ENCODE results near the gene PAEP. TPM values are rescaled to one million over a fixed set of nuclear protein-coding genes. Genes with fewer than 3 reads are reported as not detected.
A peak's percentile ranks its signal among the peaks of the same experiment; 100 is the strongest.

The PAEP gene
- total RNA-seq, 1 donor from 2014 or later: not detected

GRCh38 chr9:135559606-135560005 lies 1.9 kb upstream of the PAEP start:
- Mint-ChIP-seq H3K4me3 (ENCODE audit: unreplicated experiment) (no peak overlapping the region), H3K36me3 (ENCODE audit: low read depth) (no peaks in the 10 kb centered on the region), H3K27me3 (ENCODE audit: low read depth) (peaks cover 16% of the 10 kb centered on the region), H3K9me3 (ENCODE audit: low read depth) (peaks cover 6% of the 10 kb centered on the region), H3K27ac (ENCODE audit: unreplicated experiment) (no peak overlapping the region), H3K4me1 (ENCODE audit: low read depth) (no peaks in the 10 kb centered on the region)
- DNase-seq (ENCODE audit: low spot score): no peak
- TF ChIP-seq CTCF (IDR thresholded peaks at IDR 0.05): no peak

GRCh38 chr9:135562235-135562745 lies 734 bp downstream of the PAEP start:
- no peaks in the 10 kb centered on the region for H3K9me3 Mint-ChIP-seq (ENCODE audit: low read depth)
- H3K4me1 Mint-ChIP-seq (ENCODE audit: low read depth): no peaks in the 10 kb centered on the region
- peaks cover 25% of the 10 kb centered on the region for H3K27me3 Mint-ChIP-seq (ENCODE audit: low read depth)
- H3K4me3 Mint-ChIP-seq (ENCODE audit: unreplicated experiment): no peak overlapping the region
- no peak overlapping the region for H3K27ac Mint-ChIP-seq (ENCODE audit: unreplicated experiment)
- DNase-seq (ENCODE audit: low spot score): no peak
- no peaks in the 10 kb centered on the region for H3K36me3 Mint-ChIP-seq (ENCODE audit: low read depth)
- no peak for TF ChIP-seq CTCF (IDR thresholded peaks at IDR 0.05)

- no peak for DNase-seq (ENCODE audit: low spot score)
- Mint-ChIP-seq H3K4me1 (ENCODE audit: low read depth) (no peaks in the 10 kb centered on the region), H3K9me3 (ENCODE audit: low read depth) (no peaks in the 10 kb centered on the region), H3K4me3 (ENCODE audit: unreplicated experiment) (no peak overlapping the region), H3K27ac (ENCODE audit: unreplicated experiment) (no peak overlapping the region), H3K27me3 (ENCODE audit: low read depth) (peaks cover 26% of the 10 kb centered on the region), H3K36me3 (ENCODE audit: low read depth) (no peaks in the 10 kb centered on the region)
- TF ChIP-seq CTCF (IDR thresholded peaks at IDR 0.05): no peak
These were observed 1.5 kb downstream of the PAEP start for GRCh38 chr9:135563039-135563476.

GRCh38 chr9:135563858-135564257 lies 2.3 kb downstream of the PAEP start:
- peak; percentile 61 for DNase-seq (ENCODE audit: low spot score)
- TF ChIP-seq CTCF (IDR thresholded peaks at IDR 0.05): no peak
- Mint-ChIP-seq H3K4me1 (ENCODE audit: low read depth) (no peaks in the 10 kb centered on the region), H3K9me3 (ENCODE audit: low read depth) (peaks cover under 1% of the 10 kb centered on the region), H3K27me3 (ENCODE audit: low read depth) (peaks cover 27% of the 10 kb centered on the region), H3K36me3 (ENCODE audit: low read depth) (no peaks in the 10 kb centered on the region), H3K4me3 (ENCODE audit: unreplicated experiment) (no peak overlapping the region), H3K27ac (ENCODE audit: unreplicated experiment) (no peak overlapping the region)

GRCh38 chr9:135565141-135565628 lies 3.6 kb downstream of the PAEP start:
- H3K27ac Mint-ChIP-seq (ENCODE audit: unreplicated experiment): no peak overlapping the region
- peak; percentile 68 for DNase-seq (ENCODE audit: low spot score)
- no peak overlapping the region for H3K4me3 Mint-ChIP-seq (ENCODE audit: unreplicated experiment)
- no peaks in the 10 kb centered on the region for H3K4me1 Mint-ChIP-seq (ENCODE audit: low read depth)
- peaks cover 12% of the 10 kb centered on the region for H3K9me3 Mint-ChIP-seq (ENCODE audit: low read depth)
- H3K36me3 Mint-ChIP-seq (ENCODE audit: low read depth): peaks cover 4% of the 10 kb centered on the region
- H3K27me3 Mint-ChIP-seq (ENCODE audit: low read depth): peaks cover 28% of the 10 kb centered on the region
- no peak for TF ChIP-seq CTCF (IDR thresholded peaks at IDR 0.05)
